Measurements from ENCODE around the gene DCAF17.

Gene DCAF17

GRCh38 chr2:171522052-171522787 is 88.2 kb downstream of the DCAF17 start, which contains the start of gene CYBRD1 (continued):
- TF ChIP-seq ZNF280C (tag by site-specific recombination; IDR thresholded peaks at IDR 0.05) = no peak
- TF ChIP-seq KLF7 (tag by site-specific recombination; IDR thresholded peaks at IDR 0.05; ENCODE audit: borderline replicate concordance) = no peak
- no peak for TF ChIP-seq ZNF366 (tag by site-specific recombination; conservative IDR thresholded peaks at IDR 0.05)
- TF ChIP-seq ZFP37 (tag by site-specific recombination; IDR thresholded peaks at IDR 0.05) = peak; percentile 81
- no peak for TF ChIP-seq ZNF416 (tag by site-specific recombination; IDR thresholded peaks at IDR 0.05)
- TF ChIP-seq ZBTB7A (tag by site-specific recombination; IDR thresholded peaks at IDR 0.05; ENCODE audit: low read depth) = no peak
- no peak for TF ChIP-seq ZNF155 (tag by site-specific recombination; IDR thresholded peaks at IDR 0.05)
- no peak for TF ChIP-seq ZNF121 (tag by site-specific recombination; IDR thresholded peaks at IDR 0.05)
- TF ChIP-seq ZNF433 (tag by site-specific recombination; IDR thresholded peaks at IDR 0.05; ENCODE audit: low read depth) = no peak
- no peak for TF ChIP-seq ZSCAN23 (tag by site-specific recombination; IDR thresholded peaks at IDR 0.05)
- no peak for TF ChIP-seq ZEB2 (tag by site-specific recombination; IDR thresholded peaks at IDR 0.05)
- TF ChIP-seq ZNF518A (tag by site-specific recombination; conservative IDR thresholded peaks at IDR 0.05; ENCODE audit: low read depth) = no peak
- peak; percentile 63 for TF ChIP-seq SP2 (tag by site-specific recombination; IDR thresholded peaks at IDR 0.05)
- no peak for TF ChIP-seq ZNF18 (tag by site-specific recombination; IDR thresholded peaks at IDR 0.05)
- peak; percentile 56 for TF ChIP-seq SP3 (tag by site-specific recombination; IDR thresholded peaks at IDR 0.05)
- TF ChIP-seq ZNF23 (tag by site-specific recombination; IDR thresholded peaks at IDR 0.05; ENCODE audit: borderline replicate concordance) = no peak
- TF ChIP-seq ZNF639 (tag by site-specific recombination; IDR thresholded peaks at IDR 0.05) = no peak
- TF ChIP-seq KLF17 (tag by site-specific recombination; IDR thresholded peaks at IDR 0.05) = no peak
- no peak for TF ChIP-seq ZNF10 (tag by site-specific recombination; IDR thresholded peaks at IDR 0.05)
- no peak for TF ChIP-seq SALL2 (tag by site-specific recombination; IDR thresholded peaks at IDR 0.05; ENCODE audit: borderline replicate concordance)
- no peak for TF ChIP-seq PRDM6 (tag by site-specific recombination; IDR thresholded peaks at IDR 0.05)
- no peak for TF ChIP-seq YY2 (tag by site-specific recombination; IDR thresholded peaks at IDR 0.05)

Data from HEK293 (cell line).